Inflammatory macrophage treated with lipopolysaccharide for 4 hours (primary cell): ENCODE data around the gene DHDH.

Experiments used
- DNase-seq: peaks from one replicate; pipeline ENCODE4 v3.0.0-alpha.2; 2020

The DHDH gene

DNA sequence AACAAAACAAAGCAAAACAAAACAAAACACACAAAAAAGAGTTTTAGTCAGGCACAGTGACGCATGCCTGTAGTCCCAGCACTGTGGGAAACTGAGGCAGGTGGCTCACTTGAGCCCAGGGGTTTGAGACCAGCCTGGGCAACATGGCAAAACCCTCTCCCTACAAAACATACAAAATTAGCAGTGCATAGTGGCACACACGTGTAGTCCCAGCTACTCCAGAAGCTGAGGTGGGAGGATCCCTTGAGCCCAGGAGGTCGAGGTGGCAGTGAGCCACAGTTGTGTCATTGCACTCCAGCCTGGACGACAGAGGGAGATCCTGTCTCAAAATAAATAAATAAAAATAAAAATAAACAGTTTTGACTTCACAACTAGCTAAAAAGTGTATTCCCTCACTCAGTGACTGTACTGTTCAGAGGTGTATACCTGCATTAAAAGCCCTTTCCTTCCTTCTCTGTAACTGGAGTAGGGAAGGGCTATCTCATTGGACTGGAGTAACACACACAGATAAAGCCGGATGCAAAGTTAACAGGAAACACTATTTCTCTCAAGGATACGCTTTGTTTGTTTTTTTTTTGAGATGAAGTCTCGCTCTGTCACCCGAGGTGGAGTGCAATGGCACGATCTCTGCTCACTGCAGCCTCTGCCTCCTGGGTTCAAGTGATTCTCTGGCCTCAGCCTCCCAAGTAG lies 17.5 kb downstream of the DHDH start:
- no peak for DNase-seq

DNA sequence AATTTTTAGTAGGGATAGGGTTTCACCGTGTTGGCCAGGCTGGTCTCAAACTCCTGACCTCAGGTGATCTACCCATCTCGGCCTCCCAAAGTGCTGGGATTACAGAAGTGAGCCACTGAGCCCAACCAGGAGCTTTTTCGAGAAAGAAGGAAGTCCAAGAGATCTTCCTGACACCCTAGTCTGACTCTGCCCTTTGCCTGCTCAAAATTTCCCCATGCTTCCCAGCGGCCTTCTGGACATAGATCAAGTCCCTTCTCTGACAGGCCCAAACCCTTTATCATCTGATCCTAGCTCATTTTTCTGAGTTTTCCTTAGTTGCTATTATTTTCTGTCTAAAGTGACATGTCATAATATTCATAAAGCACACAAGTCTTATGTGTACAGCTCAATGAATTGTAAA lies 19.6 kb downstream of the DHDH start:
- no peak for DNase-seq

DNA sequence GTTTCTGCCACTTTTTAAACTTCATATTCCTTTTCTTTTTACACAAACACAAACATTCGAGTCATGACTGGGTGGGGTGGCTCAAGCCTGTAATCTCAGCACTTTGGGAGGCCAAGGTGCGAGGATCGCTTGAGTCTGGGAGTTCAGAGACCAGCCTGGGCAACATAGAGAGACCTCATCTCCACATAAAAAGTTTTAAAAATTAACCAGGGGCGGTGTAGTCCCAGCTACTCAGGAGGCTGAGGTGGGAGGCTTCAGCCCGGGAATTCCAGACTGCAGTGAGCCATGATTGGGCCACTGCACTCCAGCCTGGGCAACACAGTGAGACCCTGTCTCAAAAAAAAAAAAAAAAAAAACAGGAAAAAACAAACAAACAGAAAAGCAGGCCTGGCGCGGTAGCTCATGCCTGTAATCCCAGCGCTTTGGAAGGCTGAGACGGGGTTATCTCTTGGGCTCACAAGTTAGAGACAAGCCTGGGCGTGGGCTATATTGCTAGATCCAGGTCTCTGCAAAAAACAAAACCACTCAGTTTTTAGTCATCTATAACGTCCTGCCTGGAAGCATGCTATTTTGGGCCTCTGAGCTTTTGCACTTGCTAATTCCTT lies 20.6 kb downstream of the DHDH start:
- no peak for DNase-seq

DNA sequence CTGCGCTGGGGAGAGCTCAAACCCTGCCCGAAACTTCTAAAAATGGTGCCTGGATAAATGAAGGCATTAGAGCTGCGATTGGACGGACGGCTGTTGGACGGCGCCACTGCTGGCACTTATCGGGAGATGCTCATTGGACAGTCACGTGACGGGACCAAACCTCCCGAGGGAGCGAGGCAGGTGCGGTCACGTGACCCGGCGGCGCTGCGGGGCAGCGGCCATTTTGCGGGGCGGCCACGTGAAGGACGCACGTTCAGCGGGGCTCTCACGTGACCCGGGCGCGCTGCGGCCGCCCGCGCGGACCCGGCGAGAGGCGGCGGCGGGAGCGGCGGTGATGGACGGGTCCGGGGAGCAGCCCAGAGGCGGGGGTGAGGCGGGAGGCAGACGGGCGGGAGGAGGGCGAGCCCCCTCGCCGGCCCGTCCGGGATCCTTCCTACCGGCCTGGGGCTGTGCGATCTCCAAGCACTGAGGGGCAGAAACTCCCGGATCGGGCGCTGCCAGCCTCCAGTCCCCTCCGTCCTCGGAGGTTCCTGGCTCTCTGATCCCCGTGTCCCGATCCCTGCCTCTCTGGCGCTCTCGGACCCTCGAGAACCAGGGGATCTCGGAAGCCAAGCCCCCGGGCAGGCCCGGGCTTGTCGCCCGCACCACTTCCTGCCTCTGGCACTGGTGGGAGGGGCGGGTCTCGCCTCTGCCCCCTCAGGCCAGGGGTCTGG lies 21.3 kb downstream of the DHDH start, which contains the start of gene BAX:
TSS of gene BAX (plus strand) at position 281 of the 713 bp plus-strand sequence. CDS start at position 335, 54 bp downstream.
- DNase-seq = peak; percentile 83

DNA sequence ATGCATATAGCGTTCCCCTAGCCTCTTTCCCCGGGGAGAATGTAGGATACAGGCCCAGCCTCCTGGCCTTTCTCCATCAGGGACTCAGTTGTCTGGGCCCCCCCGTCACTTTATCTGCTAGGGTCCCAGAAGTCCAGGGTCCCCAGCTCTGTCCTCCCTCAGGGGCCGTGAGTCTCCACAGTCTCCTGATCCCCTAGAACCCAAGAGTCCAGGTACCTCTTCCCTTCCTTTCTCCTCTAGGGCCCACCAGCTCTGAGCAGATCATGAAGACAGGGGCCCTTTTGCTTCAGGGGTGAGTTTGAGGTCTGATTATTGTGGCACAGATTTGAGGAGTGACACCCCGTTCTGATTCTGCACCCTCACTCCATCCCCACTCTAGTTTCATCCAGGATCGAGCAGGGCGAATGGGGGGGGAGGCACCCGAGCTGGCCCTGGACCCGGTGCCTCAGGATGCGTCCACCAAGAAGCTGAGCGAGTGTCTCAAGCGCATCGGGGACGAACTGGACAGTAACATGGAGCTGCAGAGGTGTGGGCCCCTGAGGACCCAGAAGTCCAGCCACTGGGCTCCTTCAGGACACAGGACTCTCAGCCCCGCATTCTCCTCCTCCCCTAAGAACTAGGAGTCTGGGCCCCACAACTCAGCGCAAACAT lies 21.9 kb downstream of the DHDH start:
- DNase-seq = no peak

DNA sequence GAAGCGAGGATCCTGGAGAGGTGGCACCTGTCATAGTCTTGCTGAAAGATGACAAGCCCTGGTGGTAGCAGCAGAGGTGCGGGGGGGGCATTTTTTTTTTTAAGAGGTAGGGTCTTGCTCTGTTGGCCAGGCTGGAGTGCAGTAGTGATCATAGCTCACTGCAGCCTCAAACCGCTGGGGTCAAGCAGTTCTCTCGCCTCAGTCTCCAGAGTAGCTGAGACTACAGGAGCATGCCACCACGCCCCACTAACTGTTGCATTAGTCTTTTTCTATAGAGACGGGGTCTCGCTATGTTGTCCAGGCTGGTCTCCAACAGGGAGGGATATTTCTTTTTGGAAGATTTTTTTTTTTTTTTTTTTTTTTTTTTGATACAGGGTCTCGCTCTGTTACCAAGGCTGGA lies 24.5 kb downstream of the DHDH start:
- DNase-seq = no peak

DNA sequence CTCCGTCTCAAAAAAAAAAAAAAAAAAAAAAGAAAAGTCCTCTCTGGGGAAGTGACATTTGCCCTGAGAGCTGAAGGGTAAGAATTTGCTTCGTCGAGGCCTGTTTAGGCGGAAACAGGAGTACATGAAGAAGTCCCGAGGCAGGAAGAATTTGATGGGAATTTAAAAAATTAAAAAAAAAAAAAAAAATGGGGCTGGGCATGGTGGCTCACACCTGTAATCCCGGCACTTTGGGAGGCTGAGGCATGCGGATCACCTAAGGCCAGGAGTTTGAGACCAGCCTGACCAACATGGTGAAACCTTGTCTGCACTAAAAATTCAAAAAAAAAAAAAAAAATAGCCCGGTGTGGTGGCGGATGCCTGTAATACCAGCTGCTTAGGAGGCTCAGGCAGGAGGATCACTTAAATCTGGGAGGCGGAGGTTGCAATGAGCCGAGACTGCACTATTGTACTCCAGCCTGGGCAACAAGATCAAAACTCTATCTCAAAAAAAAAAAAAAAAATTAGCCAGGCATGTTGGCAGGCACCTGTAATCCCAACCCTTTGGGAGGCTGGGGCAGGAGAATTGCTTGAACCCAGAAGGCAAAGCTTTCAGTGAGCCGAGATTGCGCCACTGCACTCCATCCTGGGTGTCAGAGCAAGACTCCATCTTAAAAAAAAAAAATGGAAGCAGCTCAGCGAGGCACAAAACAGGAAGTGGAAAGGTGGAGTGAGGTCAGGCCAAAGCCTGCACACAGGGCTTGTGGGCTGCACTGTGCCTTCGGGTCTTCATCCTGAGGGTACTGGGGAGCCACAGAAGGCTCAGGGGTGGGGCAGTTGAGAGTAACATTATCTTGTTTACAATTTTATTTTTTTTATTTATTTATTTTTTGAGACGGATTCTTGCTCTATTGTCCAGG lies 26.1 kb downstream of the DHDH start:
- DNase-seq = peak; percentile 67

DNA sequence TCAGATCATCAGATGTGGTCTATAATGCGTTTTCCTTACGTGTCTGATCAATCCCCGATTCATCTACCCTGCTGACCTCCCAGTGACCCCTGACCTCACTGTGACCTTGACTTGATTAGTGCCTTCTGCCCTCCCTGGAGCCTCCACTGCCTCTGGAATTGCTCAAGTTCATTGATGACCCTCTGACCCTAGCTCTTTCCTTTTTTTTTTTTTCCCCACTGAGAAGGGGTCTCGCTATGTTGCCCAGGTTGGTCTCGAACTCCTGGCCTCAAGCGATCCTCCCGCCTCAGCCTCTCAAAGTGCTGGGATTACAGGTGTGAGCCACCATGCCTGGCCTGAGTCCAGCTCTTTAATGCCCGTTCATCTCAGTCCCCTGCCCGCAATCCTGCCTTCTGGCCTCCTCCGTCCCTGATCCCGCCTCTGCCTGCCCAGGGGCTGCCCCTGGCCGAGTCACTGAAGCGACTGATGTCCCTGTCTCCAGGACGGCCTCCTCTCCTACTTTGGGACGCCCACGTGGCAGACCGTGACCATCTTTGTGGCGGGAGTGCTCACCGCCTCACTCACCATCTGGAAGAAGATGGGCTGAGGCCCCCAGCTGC lies 27.7 kb downstream of the DHDH start:
- peak; percentile 39 for DNase-seq

DNA sequence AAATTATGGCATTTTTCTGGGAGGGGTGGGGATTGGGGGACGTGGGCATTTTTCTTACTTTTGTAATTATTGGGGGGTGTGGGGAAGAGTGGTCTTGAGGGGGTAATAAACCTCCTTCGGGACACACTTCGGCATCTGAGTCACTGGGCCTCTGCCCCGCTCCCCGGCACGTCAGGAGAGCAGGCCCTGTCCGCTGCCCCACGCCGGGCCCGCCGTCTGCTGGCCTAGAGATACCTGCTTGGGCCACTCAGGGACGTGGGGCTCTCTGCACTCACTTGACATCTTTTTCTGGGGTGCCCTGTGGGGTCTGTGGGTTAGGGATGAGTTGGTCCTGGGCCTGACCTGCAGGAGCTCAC lies 28.2 kb downstream of the DHDH start:
- no peak for DNase-seq

DNA sequence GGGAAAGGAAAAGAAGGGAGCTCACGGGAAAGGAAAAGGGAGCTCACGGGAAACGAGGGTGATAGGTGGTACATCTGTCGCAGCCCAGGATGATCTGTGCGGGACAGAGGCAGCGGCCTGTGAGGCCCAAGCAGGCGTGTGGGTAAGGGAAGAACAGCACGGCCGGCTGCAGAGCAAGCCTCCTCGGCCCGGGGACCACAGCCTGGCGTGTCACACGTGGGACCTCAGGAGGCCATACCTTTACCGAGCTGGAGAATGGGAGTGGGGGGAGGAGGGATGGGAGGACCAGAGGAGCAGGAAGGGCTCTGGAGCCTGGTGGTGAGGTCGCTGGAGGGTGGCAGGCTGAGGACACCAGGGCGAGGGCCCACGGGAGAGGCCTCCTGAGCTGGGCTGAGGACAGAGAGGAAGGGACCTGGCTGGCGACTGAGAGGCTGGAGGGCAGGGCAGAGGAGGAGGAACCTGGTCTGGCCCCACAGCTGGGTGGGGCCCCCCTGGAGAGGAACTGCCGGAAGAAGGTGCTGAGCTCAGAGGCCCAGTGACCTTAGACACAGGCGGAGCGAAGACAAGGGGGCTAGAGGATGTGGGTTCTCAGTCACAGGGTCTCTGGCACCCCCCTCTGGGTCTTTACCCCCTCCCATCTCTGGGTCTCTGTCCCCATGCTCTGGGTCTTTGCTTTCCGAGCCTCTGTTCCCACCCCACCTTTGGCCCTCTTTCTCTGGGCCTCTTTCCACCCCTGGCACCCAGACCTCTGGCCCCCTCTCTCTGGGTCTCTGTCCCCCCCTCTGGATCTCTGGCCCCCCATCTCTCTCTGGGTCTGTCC lies 28.7 kb downstream of the DHDH start:
- DNase-seq = peak; percentile 87

DNA sequence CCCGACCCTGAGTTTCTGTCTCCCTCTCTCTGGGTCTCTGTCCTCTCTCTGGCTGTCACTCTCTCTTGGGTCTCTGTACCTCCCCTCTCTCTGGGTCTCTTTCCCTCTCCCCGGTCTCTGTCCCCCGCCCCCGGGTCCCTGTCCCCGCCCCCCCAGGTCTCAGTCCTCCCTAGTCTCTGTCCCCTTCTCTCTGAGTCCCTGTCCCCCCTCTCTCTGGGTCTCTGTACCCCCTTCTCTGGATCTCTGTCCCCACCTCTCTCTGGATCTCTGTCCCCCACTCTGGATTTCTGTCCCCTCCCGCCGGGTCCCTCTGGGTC lies 29.3 kb downstream of the DHDH start:
- DNase-seq = no peak

DNA sequence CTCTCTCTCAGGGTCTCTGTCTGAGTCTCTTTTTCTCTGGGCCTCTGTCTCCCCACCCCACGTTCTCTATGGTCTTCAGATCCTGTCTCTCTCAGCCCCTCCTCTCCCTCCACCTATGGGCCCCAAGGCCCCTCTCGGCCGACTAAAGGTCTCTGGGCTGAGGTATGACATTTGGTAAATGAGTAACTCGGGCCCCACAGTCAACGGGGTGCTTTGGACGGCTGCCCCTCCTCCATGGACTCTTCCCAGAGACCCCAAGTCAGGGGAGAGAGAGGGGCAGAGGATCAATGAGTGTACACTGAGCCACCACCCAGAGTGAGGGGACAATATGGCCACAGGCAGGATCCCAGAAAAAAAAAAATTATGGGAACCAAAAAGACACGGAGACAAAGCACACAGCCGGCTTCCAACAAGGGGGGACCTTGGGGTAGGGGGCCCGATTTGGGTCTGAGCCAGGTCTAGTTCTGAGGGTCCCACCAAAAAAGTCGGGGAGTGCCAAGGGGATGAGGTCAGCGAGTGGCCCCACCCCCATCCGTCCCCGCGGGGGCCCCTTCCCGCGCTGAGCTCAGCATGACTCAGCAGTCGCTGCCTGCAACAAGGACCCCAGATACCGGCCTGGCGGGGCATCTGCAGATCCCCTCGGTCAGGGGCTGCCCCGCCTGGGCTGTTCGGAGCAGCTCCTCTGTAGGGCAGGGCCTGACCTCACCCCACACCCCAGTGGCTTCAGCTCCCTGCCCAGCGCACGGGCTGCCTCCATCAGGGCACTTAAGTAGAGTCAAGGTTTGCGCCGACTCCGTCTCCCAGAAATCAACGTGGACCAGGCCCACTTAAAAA lies 30.1 kb downstream of the DHDH start:
- DNase-seq = peak; percentile 76

DNA sequence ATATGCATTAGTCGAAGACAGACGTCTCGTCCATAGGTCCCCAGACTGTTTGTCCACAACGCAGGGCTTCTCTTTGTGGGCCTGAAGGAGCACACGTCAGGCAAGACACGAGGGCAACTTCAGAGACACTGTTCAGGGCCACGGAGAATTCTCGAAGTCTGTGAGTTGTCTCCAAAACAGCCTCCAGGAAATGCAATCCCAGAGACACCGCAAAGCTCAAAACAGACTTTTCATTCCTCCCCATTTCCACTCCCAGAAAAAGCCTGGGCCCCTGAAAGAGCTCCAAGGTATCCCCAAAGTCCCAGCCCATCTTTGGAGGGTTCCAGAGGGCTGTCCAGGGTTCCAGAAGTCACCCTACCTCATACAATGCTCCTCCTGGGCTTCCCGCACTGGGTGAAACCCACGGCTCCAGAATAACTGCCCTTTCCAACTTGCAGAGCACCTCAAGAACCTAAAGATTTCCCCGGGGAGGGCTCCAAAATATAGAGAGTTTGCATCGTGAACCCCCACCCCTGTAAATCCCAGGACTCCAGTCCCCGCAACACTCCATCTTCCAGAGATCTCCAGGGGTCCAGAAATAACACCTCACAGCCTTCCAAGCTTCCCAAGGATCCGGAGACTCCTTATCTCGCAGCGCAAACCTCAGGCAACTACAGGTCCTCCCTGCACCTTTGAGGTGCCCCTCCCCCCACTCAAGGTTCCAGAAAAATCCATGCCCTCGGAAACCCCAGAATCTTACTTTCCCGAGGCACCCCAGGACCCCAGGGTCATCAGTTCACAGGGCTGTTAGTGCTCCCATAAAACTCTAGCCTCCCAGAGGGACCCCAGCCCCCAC lies 30.9 kb downstream of the DHDH start:
- no peak for DNase-seq

DNA sequence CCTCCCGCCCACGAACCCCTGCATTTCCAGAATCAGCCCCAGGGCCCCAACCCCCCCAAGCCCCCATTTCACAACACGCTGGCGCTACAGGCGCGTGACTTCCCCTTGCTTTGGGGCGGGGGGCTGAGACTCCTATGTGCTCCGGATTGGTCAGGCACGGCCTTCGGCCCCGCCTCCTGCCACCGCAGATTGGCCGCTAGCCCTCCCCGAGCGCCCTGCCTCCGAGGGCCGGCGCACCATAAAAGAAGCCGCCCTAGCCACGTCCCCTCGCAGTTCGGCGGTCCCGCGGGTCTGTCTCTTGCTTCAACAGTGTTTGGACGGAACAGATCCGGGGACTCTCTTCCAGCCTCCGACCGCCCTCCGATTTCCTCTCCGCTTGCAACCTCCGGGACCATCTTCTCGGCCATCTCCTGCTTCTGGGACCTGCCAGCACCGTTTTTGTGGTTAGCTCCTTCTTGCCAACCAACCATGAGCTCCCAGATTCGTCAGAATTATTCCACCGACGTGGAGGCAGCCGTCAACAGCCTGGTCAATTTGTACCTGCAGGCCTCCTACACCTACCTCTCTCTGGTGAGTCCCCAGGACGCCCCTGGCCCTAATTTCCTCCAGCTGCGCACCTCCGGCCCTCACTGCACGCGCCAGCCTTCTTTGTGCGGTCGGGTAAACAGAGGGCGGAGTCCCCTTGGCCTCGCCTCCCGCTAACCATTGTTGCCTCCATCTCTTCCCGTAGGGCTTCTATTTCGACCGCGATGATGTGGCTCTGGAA lies 31.7 kb downstream of the DHDH start, which contains the start of gene FTL:
TSS of gene FTL (plus strand) at position 270 of the 766 bp plus-strand sequence. CDS start at position 469, 199 bp downstream.
- peak; percentile 97 for DNase-seq

DNA sequence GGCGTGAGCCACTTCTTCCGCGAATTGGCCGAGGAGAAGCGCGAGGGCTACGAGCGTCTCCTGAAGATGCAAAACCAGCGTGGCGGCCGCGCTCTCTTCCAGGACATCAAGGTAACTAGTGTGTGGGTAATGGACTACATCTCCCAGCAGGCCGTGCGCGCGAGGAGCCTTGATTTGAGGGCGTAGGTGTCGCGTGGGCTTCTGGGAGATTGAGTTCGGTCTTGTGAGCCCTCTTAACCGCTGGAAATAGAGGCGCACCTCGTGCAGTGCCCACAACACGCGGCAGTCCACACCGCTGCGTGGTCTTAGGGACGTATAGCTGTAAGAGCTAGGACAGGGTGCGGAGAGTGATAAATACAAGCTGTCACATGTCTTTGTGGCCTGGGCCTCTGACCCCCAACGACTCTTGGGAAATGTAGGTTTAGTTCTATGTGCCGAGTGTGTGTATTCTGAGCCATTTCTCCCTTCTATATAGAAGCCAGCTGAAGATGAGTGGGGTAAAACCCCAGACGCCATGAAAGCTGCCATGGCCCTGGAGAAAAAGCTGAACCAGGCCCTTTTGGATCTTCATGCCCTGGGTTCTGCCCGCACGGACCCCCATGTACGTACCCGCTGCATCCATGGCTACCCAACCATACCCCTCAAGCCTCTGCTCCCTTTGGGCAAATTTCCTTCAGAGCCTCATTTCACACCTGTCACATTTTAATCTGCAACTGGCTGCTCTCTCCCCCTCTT lies 32.5 kb downstream of the DHDH start:
- DNase-seq = peak; percentile 85

DNA sequence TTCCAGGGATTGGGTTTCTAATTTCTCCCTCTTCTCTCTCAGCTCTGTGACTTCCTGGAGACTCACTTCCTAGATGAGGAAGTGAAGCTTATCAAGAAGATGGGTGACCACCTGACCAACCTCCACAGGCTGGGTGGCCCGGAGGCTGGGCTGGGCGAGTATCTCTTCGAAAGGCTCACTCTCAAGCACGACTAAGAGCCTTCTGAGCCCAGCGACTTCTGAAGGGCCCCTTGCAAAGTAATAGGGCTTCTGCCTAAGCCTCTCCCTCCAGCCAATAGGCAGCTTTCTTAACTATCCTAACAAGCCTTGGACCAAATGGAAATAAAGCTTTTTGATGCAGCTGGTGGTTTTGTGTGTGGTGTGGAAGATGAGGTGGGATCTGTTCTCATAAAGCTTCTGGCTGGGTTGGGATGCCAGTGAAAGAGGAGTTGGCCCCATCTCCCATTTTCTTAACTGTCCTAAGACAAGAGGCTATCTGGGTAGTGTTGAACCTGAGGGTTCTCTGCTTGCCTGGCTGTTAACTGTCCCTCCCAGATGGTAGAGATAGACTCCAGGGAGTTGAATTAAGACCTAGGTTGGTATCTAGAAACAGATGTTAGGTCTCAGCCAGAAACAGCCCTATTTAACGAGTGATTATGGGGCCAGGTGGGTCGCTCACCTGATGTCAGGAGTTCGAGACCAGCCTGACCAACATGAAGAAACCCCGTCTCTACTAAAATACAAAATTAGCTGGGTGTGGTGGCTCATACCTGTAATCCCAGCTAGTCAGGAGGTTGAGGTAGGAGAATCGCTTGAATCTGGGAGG lies 33.2 kb downstream of the DHDH start:
- DNase-seq = peak; percentile 65
